Activated T-helper 1 cell treated with anti-CD3 and anti-CD28 coated beads, Interleukin-12 subunit alpha, Interleukin-12 subunit beta, Interleukin-2, Interleukin-4 antibody, amounts not matched to agents 30 ng/mL and 10 ng/mL and 1 ng/mL, durations not matched to agents 14 hours and 24 hours and 36 hours (primary cell): ENCODE data around the gene NADK2. TPM values are rescaled to one million over a fixed set of nuclear protein-coding genes. Genes with fewer than 3 reads are reported as not detected.

Experiments used
- DNase-seq: peaks from one replicate; pipeline ENCODE4 v3.0.0; 2021; ENCODE audit warnings: low spot score
- H3K27ac Mint-ChIP-seq: one replicate; pipeline ENCODE4 v1.8.0; 2021; ENCODE audit warnings: mild to moderate bottlenecking, mixed read lengths
- H3K27me3 Mint-ChIP-seq: one replicate; pipeline ENCODE4 v1.8.0; 2022; ENCODE audit warnings: mild to moderate bottlenecking, moderate library complexity, mixed read lengths; ENCODE audit not compliant: insufficient read depth
- H3K36me3 Mint-ChIP-seq: one replicate; pipeline ENCODE4 v1.8.0; 2021; ENCODE audit warnings: low read depth, mixed read lengths
- H3K4me1 Mint-ChIP-seq: one replicate; pipeline ENCODE4 v1.8.0; 2021; ENCODE audit warnings: low read depth, mixed read lengths
- H3K4me3 Mint-ChIP-seq: one replicate; pipeline ENCODE4 v1.8.0; 2021; ENCODE audit warnings: mild to moderate bottlenecking, moderate library complexity, mixed read lengths
- H3K9me3 Mint-ChIP-seq: one replicate; pipeline ENCODE4 v1.8.0; 2021; ENCODE audit warnings: mixed read lengths
- intact Hi-C: fragments of 100-400 bp; cut with micrococcal nuclease; formaldehyde crosslinking; loops from one replicate; pipeline ENCODE4 v1.15.1; 2024
- total RNA-seq: library from RNA; stranded (reverse); gene quantifications from 2 replicates; pipeline ENCODE4 v1.2.3, GENCODE V29; 2022

The NADK2 gene
- total RNA-seq, 1 donor from 2014 or later = 21.7 TPM

DNA sequence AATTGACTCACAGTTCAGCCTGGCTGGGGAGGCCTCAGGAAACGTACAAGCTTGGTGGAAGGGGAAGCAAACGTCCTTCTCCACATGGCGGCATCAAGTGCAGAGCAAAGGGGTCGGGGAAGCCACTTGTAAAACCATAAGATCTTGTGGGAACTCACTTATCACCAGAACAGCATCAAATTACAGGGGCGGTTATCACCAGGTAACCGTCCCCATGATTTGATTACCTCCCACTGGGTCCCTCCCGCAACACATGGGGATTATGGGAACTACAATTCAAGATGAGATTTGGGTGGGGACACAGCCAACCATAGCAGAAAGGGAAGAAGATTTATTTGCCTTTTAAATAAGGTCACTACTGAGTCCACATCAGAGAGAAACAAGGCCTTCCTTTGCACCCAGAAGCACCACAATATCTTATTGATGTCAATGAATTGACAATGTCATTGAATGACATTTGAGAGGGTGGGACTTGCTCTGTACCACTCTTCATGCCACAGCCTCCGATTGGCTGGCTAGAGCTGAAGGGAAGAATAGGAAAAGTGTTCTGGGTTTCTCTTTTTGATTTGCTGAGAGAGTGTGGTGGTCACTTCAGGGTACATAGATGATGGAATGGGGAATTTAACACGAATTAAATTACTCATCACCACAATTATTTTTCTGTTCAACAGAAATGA, 78.8 kb downstream of the NADK2 start:
- DNase-seq = no peak
- Mint-ChIP-seq H3K36me3 (peaks cover 60% of the 10 kb centered on the region), H3K27me3 (no peaks in the 10 kb centered on the region), H3K4me3 (no peak overlapping the region), H3K9me3 (no peaks in the 10 kb centered on the region), H3K4me1 (peaks cover 50% of the 10 kb centered on the region), H3K27ac (no peak overlapping the region)
- intact Hi-C loops = no loop called here

DNA sequence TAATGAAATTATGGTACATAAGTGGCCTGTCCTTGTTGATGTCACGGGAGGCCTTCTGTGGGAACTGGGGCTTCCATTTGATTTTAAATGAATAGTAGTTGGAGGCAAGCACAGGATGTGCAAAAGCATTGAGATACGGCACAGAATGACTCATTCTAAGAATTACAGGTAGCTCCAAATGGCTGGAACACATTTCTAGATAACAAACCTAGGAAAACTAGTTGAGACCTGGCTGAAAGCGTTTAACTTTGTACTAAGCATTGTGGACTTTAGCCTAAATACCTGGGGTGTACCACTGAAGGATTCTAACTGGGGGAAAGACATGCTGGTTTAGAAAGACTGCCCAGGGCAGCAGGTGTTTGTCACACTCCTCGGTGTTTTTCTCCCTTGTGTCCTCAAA, 80.4 kb downstream of the NADK2 start:
- H3K9me3 Mint-ChIP-seq = no peaks in the 10 kb centered on the region
- peaks cover 51% of the 10 kb centered on the region for H3K36me3 Mint-ChIP-seq
- H3K27ac Mint-ChIP-seq = no peak overlapping the region
- DNase-seq = no peak
- H3K4me1 Mint-ChIP-seq = peaks cover 49% of the 10 kb centered on the region
- H3K4me3 Mint-ChIP-seq = no peak overlapping the region
- H3K27me3 Mint-ChIP-seq = no peaks in the 10 kb centered on the region
- intact Hi-C loops = no loop called here

DNA sequence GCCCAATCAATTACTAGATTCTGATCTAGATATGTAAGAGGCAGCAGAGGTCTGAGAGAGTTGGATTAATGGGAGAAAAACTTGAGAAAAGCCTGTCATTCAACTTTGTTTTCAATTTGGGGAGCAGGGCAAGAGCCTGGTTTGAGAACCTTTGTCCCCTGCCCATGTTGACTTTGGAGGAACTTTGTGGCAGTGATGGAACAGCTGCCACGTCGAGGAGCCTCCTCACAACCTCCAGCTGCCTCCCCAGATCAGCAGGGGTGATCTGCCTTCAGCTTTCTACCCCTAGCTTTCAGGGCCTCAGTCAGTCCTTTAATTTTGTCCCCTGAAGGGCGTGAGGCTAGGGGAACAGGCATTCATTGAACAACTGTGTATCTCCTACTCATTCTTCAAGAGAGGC, 81.1 kb downstream of the NADK2 start:
- Mint-ChIP-seq H3K27me3 (no peaks in the 10 kb centered on the region), H3K36me3 (peaks cover 53% of the 10 kb centered on the region), H3K9me3 (no peaks in the 10 kb centered on the region), H3K27ac (no peak overlapping the region), H3K4me1 (peaks cover 57% of the 10 kb centered on the region), H3K4me3 (no peak overlapping the region)
- intact Hi-C loops = no loop called here
- DNase-seq = no peak

DNA sequence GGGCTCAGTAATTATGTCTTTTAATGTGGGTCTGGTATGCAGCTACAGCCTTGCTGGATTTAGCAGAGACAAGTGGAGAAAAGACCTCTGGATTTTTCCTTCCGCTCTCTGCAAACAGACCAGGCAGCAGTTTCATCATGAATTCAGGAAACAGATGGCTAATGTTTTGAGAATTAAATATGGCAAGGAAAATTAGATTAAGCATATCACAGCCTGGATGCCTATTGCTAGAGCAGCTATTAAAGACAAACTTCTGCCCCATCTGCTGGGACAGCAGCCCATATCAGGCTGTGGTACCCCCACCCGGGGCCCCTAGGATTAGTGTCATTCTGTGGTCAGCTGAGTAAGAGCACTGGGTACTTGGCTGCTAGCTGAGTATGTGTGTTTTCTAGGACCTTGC, 83.6 kb downstream of the NADK2 start:
- Mint-ChIP-seq H3K9me3 (no peaks in the 10 kb centered on the region), H3K4me1 (peaks cover 66% of the 10 kb centered on the region)

DNA sequence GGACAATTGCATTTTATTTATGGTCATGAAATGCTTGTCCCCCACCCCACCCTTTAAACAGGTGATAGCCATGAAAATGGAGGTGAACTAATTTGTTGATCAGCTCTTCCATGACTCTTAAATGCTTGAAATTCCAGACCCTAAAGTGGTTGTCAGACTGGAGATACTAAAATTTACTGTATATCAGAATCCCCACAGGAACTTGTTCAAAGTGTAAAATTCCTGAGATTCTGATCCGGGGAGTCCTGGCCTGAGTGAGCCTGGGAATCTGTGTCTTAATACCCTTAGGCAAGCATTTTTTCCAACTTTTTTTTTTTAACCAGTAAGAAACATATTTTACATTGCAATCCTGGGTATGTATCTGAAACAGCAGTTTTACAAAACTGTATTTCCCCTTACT, 85.1 kb downstream of the NADK2 start:
- peaks cover 55% of the 10 kb centered on the region for H3K36me3 Mint-ChIP-seq
- no peak for DNase-seq
- H3K4me1 Mint-ChIP-seq = peaks cover 59% of the 10 kb centered on the region
- no peak overlapping the region for H3K4me3 Mint-ChIP-seq
- no peaks in the 10 kb centered on the region for H3K27me3 Mint-ChIP-seq
- intact Hi-C loops = no loop called here
- H3K27ac Mint-ChIP-seq = no peak overlapping the region
- no peaks in the 10 kb centered on the region for H3K9me3 Mint-ChIP-seq

More for the DNA sequence above, 83.6 kb downstream of the NADK2 start:
- Mint-ChIP-seq H3K36me3 (peaks cover 61% of the 10 kb centered on the region), H3K27ac (no peak overlapping the region), H3K27me3 (no peaks in the 10 kb centered on the region), H3K4me3 (no peak overlapping the region)
- DNase-seq = no peak
- intact Hi-C loops = no loop called here

DNA sequence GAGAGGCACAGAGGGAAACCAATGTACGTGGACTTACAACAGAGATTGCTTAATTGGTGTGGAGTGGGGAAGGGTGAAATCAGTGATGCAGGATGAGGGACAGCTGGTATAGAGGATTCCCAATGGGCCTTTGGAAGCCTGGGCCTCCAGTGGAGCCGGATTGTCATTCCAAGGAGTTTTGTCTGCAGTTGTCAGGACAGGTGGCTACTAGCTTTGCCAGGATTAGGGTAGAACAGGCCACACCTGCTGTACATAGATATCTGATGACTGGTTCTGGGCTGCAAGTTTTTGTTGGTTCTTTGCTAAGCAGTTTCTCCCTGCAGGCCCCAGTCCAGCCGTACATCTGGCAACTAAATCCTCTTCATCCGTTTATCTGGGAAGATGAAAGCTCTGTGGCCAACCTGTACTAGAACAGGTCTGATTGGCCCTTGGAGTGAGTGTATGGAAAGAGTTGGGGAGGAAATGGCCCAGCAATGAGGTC, 85.6 kb downstream of the NADK2 start:
- Mint-ChIP-seq H3K4me1 (peaks cover 55% of the 10 kb centered on the region), H3K9me3 (no peaks in the 10 kb centered on the region), H3K27ac (peak overlapping the region; percentile 6), H3K36me3 (peaks cover 51% of the 10 kb centered on the region), H3K4me3 (no peak overlapping the region), H3K27me3 (no peaks in the 10 kb centered on the region)
- intact Hi-C loops = no loop called here
- DNase-seq = no peak

DNA sequence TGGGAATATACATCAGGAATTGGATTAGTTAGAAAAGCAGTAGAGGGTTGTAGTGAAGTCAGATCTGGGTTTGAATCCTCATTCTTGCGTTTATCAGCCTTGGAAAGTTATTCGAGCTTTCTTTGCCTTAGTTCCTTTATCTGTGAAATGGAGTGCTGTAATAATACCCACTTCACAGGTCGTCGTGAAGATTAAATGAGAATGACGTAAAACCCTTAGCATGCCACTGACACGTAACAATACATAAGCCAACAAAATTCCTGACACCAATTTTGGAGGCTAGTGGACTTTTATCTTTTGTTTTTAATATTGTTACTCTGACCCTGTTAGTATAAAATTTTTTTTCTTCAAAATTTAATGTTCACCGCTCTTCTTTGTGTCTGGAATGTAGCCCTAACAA, 86.4 kb downstream of the NADK2 start:
- intact Hi-C loops = no loop called here
- Mint-ChIP-seq H3K4me3 (no peak overlapping the region), H3K27ac (peak overlapping the region; percentile 20), H3K4me1 (peaks cover 56% of the 10 kb centered on the region), H3K9me3 (no peaks in the 10 kb centered on the region), H3K36me3 (peaks cover 52% of the 10 kb centered on the region), H3K27me3 (no peaks in the 10 kb centered on the region)
- DNase-seq = no peak

DNA sequence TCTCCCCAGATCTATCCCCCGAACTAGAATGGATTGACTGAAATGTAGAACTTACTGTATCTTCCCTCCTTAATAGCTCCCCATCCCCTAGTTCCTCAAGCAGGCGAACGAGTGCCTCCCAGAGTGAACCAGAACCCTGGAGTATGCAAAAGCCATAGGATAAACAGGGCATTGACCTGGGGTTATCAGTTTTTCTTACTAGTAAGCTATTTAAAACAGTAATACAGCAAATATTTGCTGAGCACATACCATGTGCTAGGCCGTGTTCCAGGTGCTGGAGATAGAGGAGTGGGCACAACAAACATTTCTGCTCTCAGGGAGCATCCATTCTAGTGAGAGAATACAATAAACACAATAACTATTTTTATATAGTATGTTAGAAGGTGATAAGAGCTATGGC, 88.0 kb downstream of the NADK2 start:
- Mint-ChIP-seq H3K27ac (no peak overlapping the region), H3K36me3 (peaks cover 42% of the 10 kb centered on the region), H3K4me3 (peak overlapping the region; percentile 69), H3K27me3 (no peaks in the 10 kb centered on the region), H3K4me1 (peaks cover 56% of the 10 kb centered on the region), H3K9me3 (no peaks in the 10 kb centered on the region)
- no peak for DNase-seq
- intact Hi-C loops = loop anchor here (5.0 kb wide), 3 partner anchors 724 to 1569 kb away; partner anchors contain the start of genes NIPBL and NUP155

DNA sequence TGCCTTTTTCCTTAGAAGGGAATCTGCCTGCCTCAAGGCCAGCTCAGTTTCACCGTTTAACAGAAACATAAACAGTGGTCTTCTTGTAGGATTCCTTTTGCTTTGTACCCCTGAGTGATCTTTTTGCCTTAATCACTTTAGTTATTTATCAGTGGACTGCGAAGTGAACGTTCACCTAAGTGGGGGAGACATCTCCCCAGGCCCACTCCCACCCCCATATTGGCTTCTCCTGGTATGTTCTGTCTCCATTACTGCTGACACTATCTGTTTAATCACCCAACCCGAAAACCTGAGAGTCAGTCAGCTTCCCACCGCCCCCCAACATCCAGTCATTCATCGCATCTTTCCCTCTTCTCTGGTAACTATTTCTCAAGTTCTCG, 88.4 kb downstream of the NADK2 start:
- no peaks in the 10 kb centered on the region for H3K9me3 Mint-ChIP-seq
- H3K4me1 Mint-ChIP-seq = peaks cover 55% of the 10 kb centered on the region
- intact Hi-C loops = loop anchor here (5.0 kb wide), 3 partner anchors 724 to 1569 kb away; partner anchors contain the start of genes NIPBL and NUP155
- no peaks in the 10 kb centered on the region for H3K27me3 Mint-ChIP-seq
- DNase-seq = no peak
- H3K27ac Mint-ChIP-seq = no peak overlapping the region
- H3K36me3 Mint-ChIP-seq = peaks cover 38% of the 10 kb centered on the region
- peak overlapping the region; percentile 69 for H3K4me3 Mint-ChIP-seq

DNA sequence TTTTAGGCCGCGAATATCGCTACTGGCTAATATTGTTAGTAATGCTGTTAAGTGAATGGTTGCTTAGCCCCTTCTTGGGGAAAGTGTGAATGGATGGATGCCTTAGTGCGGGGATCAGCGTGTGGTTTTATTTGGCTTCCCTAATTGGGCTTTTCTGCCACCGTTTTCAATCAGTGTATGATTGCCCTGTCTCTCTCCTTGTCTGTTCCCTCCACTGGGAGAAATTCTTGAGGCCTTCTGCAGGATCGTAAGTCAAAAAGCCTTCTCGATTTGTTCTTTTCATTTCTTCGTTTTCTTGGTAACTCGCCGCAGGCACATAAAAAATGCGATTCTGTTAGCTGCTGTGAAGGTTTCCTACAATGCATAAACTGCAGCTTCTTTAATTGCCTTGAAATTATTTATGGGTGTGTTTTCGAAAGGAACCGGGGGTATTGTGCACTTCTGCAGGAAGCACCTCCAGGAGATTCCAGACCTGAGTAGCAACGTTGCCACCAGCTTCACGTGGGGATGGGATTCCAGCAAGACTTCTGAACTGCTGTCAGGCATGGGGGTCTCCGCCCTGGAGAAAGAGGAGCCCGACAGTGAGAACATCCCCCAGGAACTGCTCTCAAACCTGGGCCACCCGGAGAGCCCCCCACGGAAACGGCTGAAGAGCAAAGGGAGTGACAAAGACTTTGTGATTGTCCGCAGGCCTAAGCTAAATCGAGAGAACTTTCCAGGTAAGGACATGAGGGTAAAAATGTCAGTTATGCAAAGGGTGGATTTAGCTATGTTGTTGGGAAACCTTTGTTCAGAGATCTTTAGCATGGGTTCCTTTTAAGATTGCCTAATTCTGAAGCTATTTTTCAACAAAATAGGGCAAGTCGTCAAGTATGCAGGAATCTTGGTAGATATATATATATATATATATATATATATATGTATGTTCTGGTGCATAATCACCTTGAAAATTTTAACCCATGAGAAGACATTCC, 89.1 kb downstream of the NADK2 start:
- DNase-seq = no peak
- Mint-ChIP-seq H3K27ac (peak overlapping the region; percentile 79), H3K4me3 (peak overlapping the region; percentile 97), H3K4me1 (peaks cover 55% of the 10 kb centered on the region), H3K9me3 (no peaks in the 10 kb centered on the region), H3K36me3 (peaks cover 37% of the 10 kb centered on the region), H3K27me3 (no peaks in the 10 kb centered on the region)
- intact Hi-C loops = loop anchor here (5.0 kb wide), 3 partner anchors 725 to 1570 kb away; partner anchors contain the start of genes NIPBL and NUP155

DNA sequence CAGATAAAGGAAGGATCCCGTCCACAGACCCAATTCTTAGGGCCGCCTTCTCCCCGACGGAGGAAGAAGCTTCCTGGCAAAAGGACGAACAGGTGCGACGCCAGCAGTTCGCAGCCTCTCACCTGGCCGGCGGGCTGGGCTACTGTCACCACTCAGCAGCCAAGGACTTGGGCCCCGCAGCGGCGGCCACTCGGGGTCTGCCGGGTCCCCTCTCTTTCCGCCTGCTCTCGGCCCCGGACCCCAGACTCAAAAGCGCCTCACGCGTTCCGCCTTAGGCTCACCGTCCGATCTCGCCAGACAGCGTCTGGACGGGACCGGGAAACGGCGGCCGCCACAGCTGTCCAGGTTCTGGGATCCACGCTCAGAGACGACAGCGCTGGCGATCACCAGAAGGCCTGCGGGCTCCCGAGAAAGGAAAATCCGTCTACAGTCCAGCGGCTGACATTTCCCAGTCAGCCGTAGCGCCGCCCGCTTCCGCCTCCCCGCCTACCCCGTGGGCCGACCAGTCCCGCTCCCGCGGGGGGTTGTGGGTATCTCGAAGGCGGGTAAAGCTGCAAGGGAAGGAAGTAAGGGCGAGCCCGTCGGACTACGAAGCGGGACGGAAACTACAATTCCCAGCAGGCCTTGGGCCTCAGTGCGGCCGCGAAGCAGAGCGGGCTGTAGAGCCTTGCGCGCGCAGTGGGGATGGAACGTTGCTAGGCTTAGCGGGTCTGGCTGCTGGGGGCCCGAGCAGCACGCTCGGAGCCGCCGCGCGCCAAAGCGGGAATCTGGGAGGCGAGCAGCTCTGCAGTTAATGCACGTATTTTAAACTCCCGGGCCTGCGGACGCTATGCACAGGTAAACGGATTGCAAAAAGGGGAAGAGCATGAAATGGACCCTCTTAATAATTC, 90.0 kb downstream of the NADK2 start, which contains the start of the genes LMBRD2 and SKP2:
TSS of gene LMBRD2 (minus strand) at position 454 of the 890 bp plus-strand sequence. CDS start 8,538 bp downstream, outside the sequence.
TSS of gene SKP2 (plus strand) at position 678 of the 890 bp plus-strand sequence. CDS start at position 830, 152 bp downstream.
- Mint-ChIP-seq H3K9me3 (no peaks in the 10 kb centered on the region), H3K4me3 (peak within 1 kb of the TSS; percentile 97), H3K36me3 (peaks cover 32% of the 10 kb centered on the region), H3K27ac (peak within 1 kb of the TSS; percentile 79), H3K4me1 (peaks cover 59% of the 10 kb centered on the region), H3K27me3 (no peaks in the 10 kb centered on the region)
- intact Hi-C loops = loop anchor here (1.0 to 5.0 kb wide), 7 partner anchors 72 to 1571 kb away; partner anchors contain the start of genes DNAJC21, NIPBL and NUP155
- peak; percentile 97 for DNase-seq
